Dermis blood vessel endothelial cell (primary cell): Measurements from ENCODE around the gene NEDD9. TPM values are rescaled to one million over a fixed set of nuclear protein-coding genes. Genes with fewer than 3 reads are reported as not detected.

Source experiments
- DNase-seq: peaks from one replicate; pipeline ENCODE4 v3.0.0; 2010
- total RNA-seq: library from RNA; depleted of rRNA; stranded (reverse); fragments of >200 nt; gene quantifications from 2 replicates; pipeline ENCODE4 v1.2.3, GENCODE V29; 2014

Gene NEDD9
- total RNA-seq, 1 donor from 2014 or later = 158 TPM

- peak; percentile 48 for DNase-seq
Measured at GRCh38 chr6:11198663-11199603, 33.5 kb downstream of the NEDD9 start.

DNA sequence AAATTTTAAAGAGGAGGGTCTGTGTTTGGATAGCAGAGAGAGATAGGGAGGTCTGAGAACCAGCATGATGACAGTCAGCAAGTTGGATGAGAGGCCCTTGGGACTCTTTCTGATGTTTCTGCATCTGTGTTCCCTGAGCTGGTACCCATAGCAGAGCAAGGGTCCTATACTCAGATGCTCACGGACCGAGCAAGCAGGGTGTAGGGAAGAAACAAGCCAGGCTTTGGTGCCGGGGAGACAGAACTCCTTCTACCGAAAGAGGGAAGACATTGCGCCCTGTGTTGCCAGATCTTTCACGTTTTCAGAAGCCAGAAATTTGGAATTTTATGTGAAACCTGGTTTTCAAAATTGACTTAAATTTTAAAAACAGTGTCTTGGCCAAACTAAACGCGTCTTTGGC is 34.6 kb downstream of the NEDD9 start:
- DNase-seq = no peak

GRCh38 chr6:11197175-11197536 is 35.3 kb downstream of the NEDD9 start:
- DNase-seq = no peak

GRCh38 chr6:11196511-11197174 is 35.8 kb downstream of the NEDD9 start:
- DNase-seq = no peak

DNA sequence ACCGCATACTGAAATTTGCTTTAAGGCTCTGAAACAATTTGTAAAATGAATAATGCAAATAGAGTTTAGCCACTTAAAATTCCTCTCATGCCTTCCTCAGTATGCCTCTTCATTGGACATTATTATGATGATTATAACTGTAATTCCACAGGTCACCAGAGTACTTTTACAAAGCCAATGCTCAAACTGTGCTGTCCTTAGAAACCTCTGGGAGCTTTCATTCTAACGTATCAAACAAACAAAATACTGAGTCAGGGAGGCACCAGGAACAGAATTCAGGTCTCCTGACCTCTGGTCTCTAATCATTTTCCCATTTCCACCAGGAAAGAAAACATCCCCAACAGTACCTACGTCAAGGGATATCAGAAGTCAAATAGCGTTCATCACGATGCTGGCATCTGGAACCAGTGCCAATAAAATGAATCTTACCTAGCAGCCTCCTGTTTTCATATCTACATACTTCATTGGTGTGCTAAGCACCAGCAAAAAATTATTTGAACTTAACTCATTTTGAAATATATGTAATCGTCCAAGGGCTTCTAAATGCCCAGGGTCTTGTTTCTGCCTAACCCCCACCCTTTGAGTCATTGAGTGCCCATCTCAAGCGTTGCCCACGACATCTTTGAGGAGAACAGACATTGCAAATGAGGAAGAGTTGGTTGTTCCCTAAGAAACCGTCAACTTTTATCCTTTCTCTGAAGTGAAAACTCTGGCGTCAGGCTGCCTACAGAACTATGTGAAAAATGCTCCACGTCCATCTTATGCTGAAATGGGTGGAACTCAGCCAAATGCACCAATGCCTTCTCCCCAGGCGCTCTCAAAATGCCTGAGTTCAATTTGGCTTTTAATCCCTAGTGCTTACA is 37.9 kb downstream of the NEDD9 start:
- DNase-seq = peak; percentile 94

- no peak for DNase-seq
Measured at GRCh38 chr6:11193434-11193833, 39.0 kb downstream of the NEDD9 start.

DNA sequence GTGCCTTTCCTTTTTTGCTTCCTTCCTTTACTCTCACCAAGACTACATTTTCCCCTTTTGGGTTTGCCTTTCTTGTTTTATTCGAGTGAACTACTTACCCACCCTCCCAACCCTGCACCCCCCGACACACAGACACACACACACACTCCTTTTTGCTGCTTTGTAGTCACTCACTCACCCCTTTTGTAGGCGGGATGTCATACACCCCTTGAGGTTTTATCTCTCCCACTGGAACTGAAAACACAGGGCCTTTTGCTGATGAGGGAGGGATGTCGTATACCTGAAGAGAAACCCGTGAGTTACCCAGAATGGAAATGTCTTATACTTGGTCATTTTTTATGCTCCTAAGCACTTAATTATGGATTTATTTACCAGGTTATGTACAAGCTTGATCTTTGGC is 40.3 kb downstream of the NEDD9 start:
- DNase-seq = no peak

GRCh38 chr6:11190625-11191245 is 41.7 kb downstream of the NEDD9 start:
- no peak for DNase-seq

- DNase-seq = no peak
Measured at GRCh38 chr6:11189865-11190624, 42.4 kb downstream of the NEDD9 start.

GRCh38 chr6:11188161-11188915 is 44.1 kb downstream of the NEDD9 start:
- no peak for DNase-seq

- DNase-seq = no peak
Measured at GRCh38 chr6:11187301-11187700, 45.2 kb downstream of the NEDD9 start.

- DNase-seq = no peak
Measured at GRCh38 chr6:11185204-11185842, 47.1 kb downstream of the NEDD9 start.

- DNase-seq = no peak
Measured at GRCh38 chr6:11183761-11184362, 48.6 kb downstream of the NEDD9 start.

DNA sequence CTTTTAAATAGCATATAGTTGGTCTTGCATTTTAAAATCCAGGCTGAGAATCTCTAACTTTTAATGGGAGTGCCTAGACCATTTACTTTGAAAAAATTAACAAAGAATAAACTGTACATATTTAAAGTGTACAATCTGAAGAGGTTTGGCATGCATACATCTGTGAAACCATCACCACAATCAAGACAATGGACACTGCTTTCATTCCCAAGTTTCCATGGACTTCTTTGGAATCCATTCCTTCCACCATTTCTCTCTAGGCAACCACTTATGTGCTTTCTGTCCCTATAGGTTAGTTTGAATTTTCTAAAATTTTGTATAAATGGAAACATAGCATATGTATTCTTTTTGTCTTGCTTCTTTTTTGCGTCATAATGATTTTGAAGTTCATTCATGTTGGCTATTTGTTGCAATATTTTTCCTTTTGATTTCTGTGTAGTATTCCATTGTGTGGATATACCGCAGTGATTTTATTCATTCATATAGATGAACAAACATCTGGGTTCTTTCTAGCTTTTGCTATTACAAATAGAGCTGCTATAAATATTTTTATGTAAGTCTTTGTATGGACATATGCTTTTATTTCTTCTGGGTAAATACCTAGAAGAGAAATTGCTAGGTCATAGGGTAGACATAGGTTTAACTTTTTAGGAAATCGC is 50.9 kb downstream of the NEDD9 start:
- DNase-seq = no peak

- peak; percentile 51 for DNase-seq
Measured at GRCh38 chr6:11179419-11180202, 52.9 kb downstream of the NEDD9 start.

GRCh38 chr6:11179088-11179418 is 53.4 kb downstream of the NEDD9 start:
- no peak for DNase-seq

DNA sequence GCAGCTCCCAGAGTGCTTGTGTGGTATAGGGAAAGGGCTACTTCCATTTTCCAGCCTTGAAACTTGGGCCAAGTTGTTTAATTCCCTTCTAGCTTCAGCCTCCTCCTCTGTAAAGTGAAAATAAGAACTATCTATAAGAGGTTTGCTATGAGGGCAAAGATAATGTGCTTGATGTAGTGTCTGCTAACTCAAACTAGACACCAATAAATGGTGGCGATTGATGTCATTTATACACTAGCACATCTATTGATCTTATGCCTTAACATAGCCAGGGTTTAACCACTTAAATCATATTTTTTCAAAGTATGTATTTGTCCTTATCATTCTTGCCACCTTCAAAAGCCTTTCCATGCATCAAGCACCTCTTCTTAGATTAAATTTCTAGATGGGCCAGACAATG is 55.2 kb downstream of the NEDD9 start:
- no peak for DNase-seq

DNA sequence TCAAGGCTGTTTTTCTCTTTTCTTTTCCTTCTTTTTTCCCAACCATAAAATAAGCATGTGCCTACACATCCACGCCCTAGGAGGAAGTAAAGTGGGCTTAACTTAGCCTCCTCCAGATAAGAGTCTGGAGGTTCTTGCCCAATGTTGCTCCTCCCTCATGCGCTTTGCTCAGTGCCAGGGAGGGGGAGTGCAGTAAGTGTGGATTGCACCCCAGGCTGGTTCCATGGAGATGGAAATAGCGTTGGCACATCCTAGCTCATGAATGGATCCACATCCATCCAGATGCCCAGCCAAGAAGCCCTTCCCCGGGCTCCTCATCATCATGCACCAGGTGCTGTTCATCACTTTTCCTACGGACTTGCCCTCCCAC is 58.2 kb downstream of the NEDD9 start:
- no peak for DNase-seq
